Mucosa of descending colon (tissue), 3 donors: ENCODE measurements around the gene AGTRAP. TPM values are rescaled to one million over a fixed set of nuclear protein-coding genes. Genes with fewer than 3 reads are reported as not detected.

Experiments
- ATAC-seq: fragments of 200-7000 bp; cut with Tn5 transposase; one replicate; pipeline ENCODE4 v1.9.1; 2020; ENCODE audit warnings: mild to moderate bottlenecking, moderate library complexity
- DNase-seq, 3 donors: peaks; one replicate each; pipeline ENCODE4 v3.0.0-alpha.2; 2020
- H3K36me3 ChIP-seq: fragments of 200-600 bp; one replicate; pipeline ENCODE4 v1.8.0; 2021; ENCODE audit warnings: low read depth, mild to moderate bottlenecking
- H3K4me1 ChIP-seq: fragments of 200-600 bp; one replicate; pipeline ENCODE4 v1.8.0; 2021; ENCODE audit warnings: low read depth, mild to moderate bottlenecking
- H3K4me3 ChIP-seq: fragments of 200-600 bp; one replicate; pipeline ENCODE4 v1.8.0; 2021; ENCODE audit warnings: mild to moderate bottlenecking
- H3K9me3 ChIP-seq: fragments of 200-600 bp; one replicate; pipeline ENCODE4 v1.8.0; 2021; ENCODE audit warnings: mild to moderate bottlenecking
- CTCF ChIP-seq: fragments of 200-600 bp; IDR thresholded peaks from one replicate; pipeline ENCODE4 v1.8.0; 2022; ENCODE audit warnings: antibody characterized with exemption, mild to moderate bottlenecking
- intact Hi-C, 2 donors: fragments of 100-400 bp; cut with DNase I in 1 of 2; cut with micrococcal nuclease in 1 of 2; formaldehyde crosslinking; loops; one replicate each; pipeline versions ENCODE4 v1.11.0 to v1.11.1; 2022; cut with DNase I, micrococcal nuclease
- total RNA-seq, 3 donors: library from RNA; stranded (reverse); fragmentation: NEBNext Ultra II Directional in 2 of 3; extraction: Animal tissue kit (Norgen Biotek cat#: 25700) in 2 of 3; gene quantifications; one replicate each; pipeline versions ENCODE4 v1.2.1 to v1.2.4, GENCODE V29; 2021 to 2023
- donor health status: DM: no; HTN: no; CAD: no; lungs with moderate emphysema.
- donor health status: DM: no; HTN: no; CAD: no.
- donor health status: DM: no; HTN: yes; CAD: no.

Gene AGTRAP
- total RNA-seq, 3 donors from 2014 or later, result 11.8 to 23.4 (median 22.6) TPM

DNA sequence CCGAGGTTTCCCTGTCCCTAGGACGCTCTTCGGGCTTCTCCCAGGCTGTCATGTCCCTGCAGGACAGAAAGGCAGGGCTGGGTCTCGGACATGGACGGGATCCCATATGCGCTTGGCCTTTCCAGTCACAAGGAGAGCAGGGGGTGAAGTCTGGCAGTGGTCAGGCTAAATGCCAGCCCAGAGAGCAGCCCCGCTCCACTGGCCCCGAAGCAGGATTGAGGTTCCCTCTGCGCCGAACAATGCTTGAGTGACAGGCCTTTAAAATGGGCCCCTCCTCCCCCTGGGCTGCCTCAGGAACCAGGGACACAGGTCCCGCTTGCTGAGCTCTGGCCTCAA, 31.8 kb upstream of the AGTRAP start:
- intact Hi-C loops, result no loop called here
- no peaks in the 10 kb centered on the region for H3K9me3 ChIP-seq
- H3K4me3 ChIP-seq, result no peak overlapping the region
- H3K4me1 ChIP-seq, result no peaks in the 10 kb centered on the region
- TF ChIP-seq CTCF, result no peak
- no peaks in the 10 kb centered on the region for H3K36me3 ChIP-seq
- DNase-seq (no peak), ATAC-seq (no peak)

DNA sequence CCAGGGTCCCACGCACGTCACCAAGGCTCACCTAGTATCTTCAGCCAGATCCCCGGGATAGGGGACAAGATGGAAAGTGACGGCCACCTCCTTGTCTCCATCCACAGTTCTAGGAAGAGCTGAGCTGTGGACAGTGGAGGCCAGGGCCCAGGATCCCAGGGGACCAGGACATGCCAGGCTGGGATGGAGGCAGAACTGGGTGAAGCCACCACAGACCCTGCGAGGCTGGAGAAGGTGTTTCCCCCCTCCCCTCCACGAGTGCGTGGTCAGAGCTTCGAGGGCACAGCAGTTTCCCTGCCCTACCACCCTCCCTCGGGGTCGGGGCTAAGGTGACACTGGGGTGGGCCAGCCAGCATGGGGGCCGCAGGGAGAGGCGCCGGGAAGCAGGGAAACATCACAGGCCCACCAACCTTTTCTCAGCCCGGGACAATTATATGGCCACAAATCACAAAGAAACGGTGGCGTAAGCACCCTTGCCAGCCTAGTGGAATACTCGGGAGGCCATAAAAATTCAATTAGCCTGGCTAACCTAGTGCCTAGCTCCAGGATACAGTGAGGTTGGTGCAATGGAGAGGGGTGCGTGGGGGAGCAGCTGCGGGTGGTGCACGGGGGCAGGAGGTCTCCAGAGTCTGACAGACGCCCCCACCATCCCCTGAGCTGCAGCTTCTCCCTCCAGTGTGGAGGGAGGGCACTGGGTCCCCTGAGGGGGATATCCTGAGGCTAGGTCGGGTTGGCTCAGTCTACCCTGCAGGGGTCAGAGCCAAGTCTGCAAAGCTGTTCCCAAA, 31.1 kb upstream of the AGTRAP start:
- no peak for ATAC-seq
- DNase-seq, result no peak
- Histone ChIP-seq H3K4me1 (no peaks in the 10 kb centered on the region), H3K4me3 (no peak overlapping the region), H3K9me3 (no peaks in the 10 kb centered on the region), H3K36me3 (no peaks in the 10 kb centered on the region)
- TF ChIP-seq CTCF, result no peak
- intact Hi-C loops, result no loop called here

GRCh38 chr1:11705596-11705995, 30.3 kb upstream of the AGTRAP start:
- Histone ChIP-seq H3K36me3 (no peaks in the 10 kb centered on the region), H3K9me3 (no peaks in the 10 kb centered on the region), H3K4me3 (no peak overlapping the region), H3K4me1 (no peaks in the 10 kb centered on the region)
- no peak for ATAC-seq
- no peak for DNase-seq
- TF ChIP-seq CTCF, result no peak
- intact Hi-C loops, result no loop called here

GRCh38 chr1:11706292-11706691, 29.6 kb upstream of the AGTRAP start:
- DNase-seq, result no peak
- no peak for TF ChIP-seq CTCF
- H3K4me3 ChIP-seq, result no peak overlapping the region
- no peaks in the 10 kb centered on the region for H3K36me3 ChIP-seq
- intact Hi-C loops, result no loop called here
- H3K9me3 ChIP-seq, result no peaks in the 10 kb centered on the region
- no peak for ATAC-seq
- H3K4me1 ChIP-seq, result no peaks in the 10 kb centered on the region

- Histone ChIP-seq H3K9me3 (no peaks in the 10 kb centered on the region), H3K4me3 (no peak overlapping the region), H3K36me3 (no peaks in the 10 kb centered on the region), H3K4me1 (no peaks in the 10 kb centered on the region)
- no peak for TF ChIP-seq CTCF
- DNase-seq (peak in 2 of 3 donors; percentile 46 to 52), ATAC-seq (peak; percentile 43)
- intact Hi-C loops, result no loop called here
These were observed 28.2 kb upstream of the AGTRAP start for GRCh38 chr1:11707621-11708276.
